A673 (cell line): Measurements from ENCODE around the gene SERINC5. TPM values are rescaled to one million over a fixed set of nuclear protein-coding genes. Genes with fewer than 3 reads are reported as not detected.

Source experiments
- BruUV-seq: library from RNA; stranded (reverse); fragments of 400-500 nt; replicated peaks from 2 replicates; lab custom pipeline; 2021; lab: Mats Ljungman, UMichigan
- CTCF ChIA-PET: fragments of 300-600 bp; sonication (Branson Sonifier 250); formaldehyde crosslinking; loops from one replicate; lab custom pipeline; 2022; ENCODE audit warnings: antibody characterized with exemption; lab: Charles Lee
- POLR2A ChIA-PET: fragments of 300-600 bp; sonication (Branson Sonifier 250); formaldehyde crosslinking; loops from one replicate; lab custom pipeline; 2022; ENCODE audit warnings: antibody characterized with exemption; ENCODE audit not compliant: low non-redundant PET; lab: Charles Lee
- DNase-seq: peaks from one replicate; pipeline ENCODE4 v3.0.0-alpha.2; 2015; ENCODE audit warnings: low spot score
- H3K27ac ChIP-seq: fragments of 200-600 bp; sonication (generic); 2 replicates; pipeline ENCODE4 v1.5.1; 2016; ENCODE audit warnings: mixed run types, low read depth, mild to moderate bottlenecking, mixed read lengths, antibody characterized with exemption, low read length; ENCODE audit not compliant: poor library complexity, severe bottlenecking
- H3K27me3 ChIP-seq: fragments of 200-600 bp; sonication (generic); replicated peaks from 2 replicates; pipeline ENCODE4 v1.6.1; 2017; ENCODE audit warnings: mixed run types, low read depth, mild to moderate bottlenecking, mixed read lengths, antibody characterized with exemption, low read length; ENCODE audit not compliant: insufficient read depth, poor library complexity
- H3K36me3 ChIP-seq: fragments of 200-600 bp; sonication (generic); 2 replicates; pipeline ENCODE4 v1.6.1; 2016; ENCODE audit warnings: mixed run types, mild to moderate bottlenecking, mixed read lengths, antibody characterized with exemption, low read length; ENCODE audit not compliant: insufficient read depth, poor library complexity, severe bottlenecking
- H3K4me1 ChIP-seq: fragments of 200-600 bp; sonication (generic); 2 replicates; pipeline ENCODE4 v1.6.1; 2017; ENCODE audit warnings: mixed run types, mild to moderate bottlenecking, mixed read lengths, antibody characterized with exemption, low read length; ENCODE audit not compliant: insufficient read depth, poor library complexity, severe bottlenecking
- H3K4me3 ChIP-seq: fragments of 200-600 bp; sonication (generic); 2 replicates; pipeline ENCODE4 v1.5.1; 2016; ENCODE audit warnings: low read depth, mixed run types, mild to moderate bottlenecking, mixed read lengths, low read length; ENCODE audit not compliant: poor library complexity, severe bottlenecking
- H3K9me3 ChIP-seq: fragments of 200-600 bp; sonication (generic); 2 replicates; pipeline ENCODE4 v1.6.1; 2016; ENCODE audit warnings: mixed run types, low read depth, mild to moderate bottlenecking, mixed read lengths, antibody characterized with exemption, low read length; ENCODE audit not compliant: poor library complexity, severe bottlenecking
- EZH2 ChIP-seq: fragments of 200-600 bp; sonication (generic); IDR thresholded peaks from 2 replicates; pipeline ENCODE4 v1.6.1; 2017; ENCODE audit warnings: borderline replicate concordance, low read depth, mild to moderate bottlenecking, mixed read lengths, antibody characterized with exemption, low read length; ENCODE audit not compliant: poor library complexity, severe bottlenecking
- intact Hi-C: fragments of 100-400 bp; cut with micrococcal nuclease; formaldehyde crosslinking; loops from one replicate; pipeline ENCODE4 v1.10.0; 2022; ENCODE audit not compliant: unreplicated experiment
- total RNA-seq: library from RNA; stranded (reverse); gene quantifications from 2 replicates; pipeline ENCODE4 v1.2.3, GENCODE V29; 2021
- TF ChIP-seq, protein P1 (sequence below): fragments of 300-800, 200-600 bp; sonication (generic); conservative IDR thresholded peaks from 2 replicates; pipeline ENCODE4 v1.5.1; 2017; ENCODE audit warnings: low read depth, mild to moderate bottlenecking, antibody characterized with exemption, low read length, moderate library complexity, mixed read lengths

Gene SERINC5
- total RNA-seq, 1 experiment from 2014 or later, result 20.6 TPM

- H3K36me3 ChIP-seq, result no peaks in the 10 kb centered on the region
- peaks cover 16% of the 10 kb centered on the region for H3K4me1 ChIP-seq
- ChIA-PET CTCF (interaction anchor here (0.6 kb wide), 1 partner anchor 164 kb away, joined by 3 read pairs; no protein-coding TSS in a partner anchor), POLR2A (no interaction called here)
- no peak overlapping the region for H3K27ac ChIP-seq
- TF ChIP-seq, protein P1, sequence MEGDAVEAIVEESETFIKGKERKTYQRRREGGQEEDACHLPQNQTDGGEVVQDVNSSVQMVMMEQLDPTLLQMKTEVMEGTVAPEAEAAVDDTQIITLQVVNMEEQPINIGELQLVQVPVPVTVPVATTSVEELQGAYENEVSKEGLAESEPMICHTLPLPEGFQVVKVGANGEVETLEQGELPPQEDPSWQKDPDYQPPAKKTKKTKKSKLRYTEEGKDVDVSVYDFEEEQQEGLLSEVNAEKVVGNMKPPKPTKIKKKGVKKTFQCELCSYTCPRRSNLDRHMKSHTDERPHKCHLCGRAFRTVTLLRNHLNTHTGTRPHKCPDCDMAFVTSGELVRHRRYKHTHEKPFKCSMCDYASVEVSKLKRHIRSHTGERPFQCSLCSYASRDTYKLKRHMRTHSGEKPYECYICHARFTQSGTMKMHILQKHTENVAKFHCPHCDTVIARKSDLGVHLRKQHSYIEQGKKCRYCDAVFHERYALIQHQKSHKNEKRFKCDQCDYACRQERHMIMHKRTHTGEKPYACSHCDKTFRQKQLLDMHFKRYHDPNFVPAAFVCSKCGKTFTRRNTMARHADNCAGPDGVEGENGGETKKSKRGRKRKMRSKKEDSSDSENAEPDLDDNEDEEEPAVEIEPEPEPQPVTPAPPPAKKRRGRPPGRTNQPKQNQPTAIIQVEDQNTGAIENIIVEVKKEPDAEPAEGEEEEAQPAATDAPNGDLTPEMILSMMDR, result no peak
- no peak for TF ChIP-seq EZH2
- BruUV-seq, result no TSS peak
- H3K27me3 ChIP-seq, result no peaks in the 10 kb centered on the region
- intact Hi-C loops, result no loop called here
- no peak overlapping the region for H3K4me3 ChIP-seq
- no peak for DNase-seq
- no peaks in the 10 kb centered on the region for H3K9me3 ChIP-seq
These were observed 112.4 kb downstream of the SERINC5 start for GRCh38 chr5:80143491-80143890.

GRCh38 chr5:80142996-80143395 lies 112.9 kb downstream of the SERINC5 start:
- H3K4me3 ChIP-seq, result no peak overlapping the region
- intact Hi-C loops, result no loop called here
- CTCF ChIA-PET, result no interaction called here
- no TSS peak for BruUV-seq
- POLR2A ChIA-PET, result no interaction called here
- no peak for DNase-seq
- H3K27ac ChIP-seq, result no peak overlapping the region
- no peaks in the 10 kb centered on the region for H3K36me3 ChIP-seq
- H3K9me3 ChIP-seq, result no peaks in the 10 kb centered on the region
- H3K27me3 ChIP-seq, result no peaks in the 10 kb centered on the region
- TF ChIP-seq EZH2, result no peak
- TF ChIP-seq, protein P1, result no peak
- peaks cover 16% of the 10 kb centered on the region for H3K4me1 ChIP-seq

DNA sequence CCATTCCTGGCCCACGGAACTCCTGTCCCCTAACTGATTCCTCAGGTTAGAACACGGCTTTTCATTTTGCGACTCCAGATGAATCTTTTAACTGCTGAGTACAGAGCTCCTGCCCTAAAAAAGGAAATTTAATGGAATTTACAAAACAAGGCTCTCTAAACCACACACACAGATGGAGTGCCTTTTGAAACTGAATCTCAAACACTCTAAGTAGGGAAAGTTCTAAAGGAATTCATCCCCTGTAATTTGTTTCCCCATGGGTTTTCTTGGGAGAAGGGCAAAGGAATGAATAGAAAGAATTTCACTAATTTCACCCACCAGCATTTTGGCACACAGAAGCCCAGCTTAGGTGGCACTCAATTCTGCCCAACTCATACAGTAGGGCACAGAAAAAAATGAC lies 114.2 kb downstream of the SERINC5 start:
- TF ChIP-seq, protein P1, result no peak
- TF ChIP-seq EZH2, result no peak
- Histone ChIP-seq H3K27me3 (no peaks in the 10 kb centered on the region), H3K36me3 (no peaks in the 10 kb centered on the region), H3K9me3 (no peaks in the 10 kb centered on the region), H3K4me1 (peaks cover 16% of the 10 kb centered on the region), H3K27ac (peak overlapping the region; percentile 47), H3K4me3 (no peak overlapping the region)
- CTCF ChIA-PET, result no interaction called here
- DNase-seq, result no peak
- POLR2A ChIA-PET, result no interaction called here
- intact Hi-C loops, result no loop called here
- BruUV-seq, result no TSS peak
